NCI-H2171 (cell line): ENCODE results near the gene SPRYD4.
A peak's percentile ranks its signal among the peaks of the same experiment; 100 is the strongest.

Source experiments
- DNase-seq: peaks from one replicate; lab custom pipeline; 2025; lab: John Stamatoyannopoulos, UW

The SPRYD4 gene

GRCh38 chr12:56521590-56522371 is 53.4 kb downstream of the SPRYD4 start, which contains the start of gene RBMS2:
RBMS2 (plus strand) TSS chr12:56521820; CDS start chr12:56522024, 204 bp downstream.
- peak; percentile 11 for DNase-seq

GRCh38 chr12:56522411-56523193 is 54.2 kb downstream of the SPRYD4 start:
- DNase-seq: no peak

- no peak for DNase-seq
These were observed 60.5 kb downstream of the SPRYD4 start for GRCh38 chr12:56528846-56529245.
